GM21515 (cell line): Measurements from ENCODE around the gene OPRL1.

Experiments
- ATAC-seq: cut with Tn5 transposase; IDR thresholded peaks from one replicate; pipeline ENCODE4 v1.9.1; 2021; ENCODE audit not compliant: unreplicated experiment

The OPRL1 gene

DNA sequence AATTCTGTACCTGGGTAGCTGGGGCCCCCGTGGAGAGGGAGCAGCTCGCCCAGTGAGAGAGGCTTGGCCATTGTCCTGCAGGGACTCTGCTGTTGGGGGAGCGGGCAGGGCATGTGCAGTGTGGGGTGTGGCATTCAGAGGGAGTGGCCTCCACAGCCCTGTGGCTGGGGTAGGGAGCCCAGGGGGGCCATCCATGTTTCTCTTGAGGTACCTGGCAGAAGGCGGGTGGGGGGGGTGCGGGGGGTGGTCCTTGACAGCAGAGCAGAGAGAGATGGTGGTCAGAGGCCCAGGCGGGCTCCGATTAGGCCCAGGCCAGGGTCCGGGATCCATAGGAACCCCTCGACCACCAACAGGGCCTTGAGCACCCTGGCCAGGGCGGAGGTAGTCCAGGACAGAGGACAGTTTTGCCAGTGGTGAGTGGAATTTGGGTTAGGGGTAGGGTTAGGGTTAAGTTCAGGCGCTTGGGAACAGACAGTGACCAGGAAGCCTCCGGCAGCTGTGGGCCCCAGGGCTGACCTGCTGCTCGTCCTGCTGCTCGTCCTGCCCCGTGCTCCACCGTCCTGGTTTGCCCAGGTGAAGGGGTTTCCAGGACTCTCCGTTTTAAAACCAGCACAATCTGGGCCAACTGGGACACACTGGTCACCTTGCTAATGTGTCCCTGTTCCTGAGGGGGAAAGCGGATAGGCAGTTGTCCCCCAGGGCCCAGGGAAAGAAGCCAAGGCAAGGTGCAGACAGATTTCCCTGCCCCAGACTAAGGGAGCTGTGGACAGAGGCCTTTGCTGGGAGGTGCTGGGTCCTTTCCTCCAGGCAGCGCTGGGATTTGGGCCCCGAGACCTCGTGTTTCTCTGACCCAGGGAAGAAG is 59.5 kb downstream of the OPRL1 start:
- no peak for ATAC-seq

DNA sequence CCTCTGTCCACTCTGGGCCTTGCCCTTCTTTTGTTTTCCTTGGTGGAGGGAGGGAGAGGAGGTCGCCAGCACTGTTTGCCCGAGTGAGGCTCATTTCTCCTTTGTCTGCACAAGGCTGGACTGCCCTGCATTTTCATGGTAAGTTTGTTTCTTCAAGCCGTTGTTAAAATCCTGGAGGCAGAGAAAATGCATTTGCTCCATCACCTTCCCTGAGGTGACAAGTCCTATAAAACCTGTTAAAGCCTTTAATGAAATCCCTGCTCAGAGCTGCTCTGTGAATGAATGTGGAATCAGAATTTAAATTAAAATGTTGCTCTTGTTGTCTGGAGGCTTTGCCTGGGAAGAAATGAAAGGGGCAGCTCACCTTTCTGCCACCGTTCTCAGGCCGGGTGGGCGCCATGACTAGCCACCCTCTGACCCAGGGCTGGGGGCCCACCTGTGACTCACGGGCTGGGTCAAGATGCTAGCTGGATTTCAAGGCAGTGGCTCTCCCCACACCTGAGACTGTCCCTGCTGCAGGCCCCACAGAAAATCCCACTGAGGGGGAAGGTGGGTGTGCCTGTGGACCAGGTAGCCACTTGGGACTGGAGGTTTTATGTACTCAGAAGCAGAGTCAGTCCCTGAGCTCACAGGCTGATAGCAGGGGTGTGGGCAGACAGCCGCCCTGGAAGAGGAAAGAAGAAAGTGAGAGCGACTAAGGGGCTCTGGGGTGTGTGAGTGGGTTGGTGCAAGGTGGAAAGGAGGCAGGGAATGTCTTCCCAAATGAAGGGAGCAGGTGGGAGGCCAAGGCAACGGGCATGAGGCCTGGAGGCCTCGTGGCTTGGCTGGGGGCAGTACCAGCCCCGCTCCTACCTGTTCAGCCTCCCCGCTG is 60.4 kb downstream of the OPRL1 start:
- ATAC-seq = no peak

DNA sequence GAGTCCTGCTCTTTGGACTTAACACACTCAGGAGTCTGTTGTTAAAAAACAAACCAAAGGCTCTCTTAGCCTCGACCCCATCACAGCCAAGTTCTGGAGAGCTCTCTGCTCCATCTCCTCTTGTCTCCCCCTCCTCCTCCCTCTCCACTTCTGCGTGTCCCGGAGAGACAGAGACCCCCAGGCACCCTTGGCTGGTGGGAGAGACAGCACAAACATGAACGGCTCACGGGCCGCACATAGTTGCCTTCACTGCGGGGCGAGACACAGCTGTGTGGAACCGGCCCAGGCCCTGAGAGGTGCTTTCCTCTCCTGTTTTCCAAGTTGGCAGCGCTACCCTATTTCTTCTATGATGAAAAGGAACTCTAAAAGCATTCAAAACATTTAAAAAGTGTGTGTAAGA is 61.1 kb downstream of the OPRL1 start:
- no peak for ATAC-seq

DNA sequence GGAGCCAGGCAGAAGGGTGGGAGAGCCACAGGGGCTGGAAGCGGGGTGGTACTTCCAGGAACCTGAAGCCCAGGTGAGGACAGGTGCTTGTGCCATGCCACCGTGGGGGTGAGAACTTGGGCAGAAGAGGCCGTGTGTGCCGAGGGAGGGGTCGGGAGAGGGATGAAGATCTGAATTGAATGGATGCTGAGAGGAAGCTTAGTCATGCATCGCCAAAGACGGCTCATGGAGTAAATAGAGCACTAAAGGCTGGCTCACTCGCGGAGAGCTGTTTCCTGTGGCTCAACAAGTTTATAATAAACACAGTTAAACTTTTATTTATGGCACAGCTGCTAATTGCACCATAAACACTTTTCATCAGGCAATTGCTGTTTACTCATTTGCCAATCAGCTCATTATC is 62.7 kb downstream of the OPRL1 start:
- no peak for ATAC-seq

DNA sequence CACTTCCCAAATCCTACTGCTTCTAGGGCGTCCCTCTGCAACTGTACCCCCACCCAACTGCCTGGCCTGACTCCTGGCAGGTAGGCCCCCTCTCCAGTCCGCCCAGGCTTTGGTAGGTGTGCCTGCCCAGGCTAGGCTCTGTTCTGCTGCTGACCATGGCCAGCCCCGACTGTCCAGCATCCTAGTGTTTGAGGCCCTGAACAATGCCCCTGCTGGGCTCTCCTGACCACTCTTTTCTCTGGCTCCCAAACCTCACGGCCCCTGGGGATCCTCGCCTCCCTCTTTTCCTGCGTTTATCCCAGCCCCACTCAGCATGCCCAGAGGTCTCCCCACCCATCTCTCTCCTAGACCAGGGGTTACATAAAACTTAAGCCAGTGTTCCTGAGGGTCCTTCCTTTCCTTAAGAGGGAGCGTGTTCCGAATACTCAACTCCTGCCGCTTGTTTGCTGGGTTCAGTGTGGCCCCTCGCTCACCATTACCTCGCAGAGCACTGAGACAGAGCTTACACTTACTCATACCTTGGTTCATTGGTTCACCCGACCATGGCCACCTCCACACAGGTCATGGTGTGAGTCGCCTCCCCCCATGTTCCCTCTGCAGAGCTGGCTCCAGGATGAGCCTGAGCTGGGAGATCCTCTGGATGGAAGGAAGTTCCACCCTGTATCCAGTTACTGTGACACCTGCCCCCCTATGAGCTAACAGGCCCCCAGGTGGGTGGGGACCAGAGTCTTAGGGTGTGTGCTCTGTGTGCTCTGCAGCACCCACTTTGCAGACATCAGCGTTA is 63.3 kb downstream of the OPRL1 start:
- ATAC-seq = no peak

DNA sequence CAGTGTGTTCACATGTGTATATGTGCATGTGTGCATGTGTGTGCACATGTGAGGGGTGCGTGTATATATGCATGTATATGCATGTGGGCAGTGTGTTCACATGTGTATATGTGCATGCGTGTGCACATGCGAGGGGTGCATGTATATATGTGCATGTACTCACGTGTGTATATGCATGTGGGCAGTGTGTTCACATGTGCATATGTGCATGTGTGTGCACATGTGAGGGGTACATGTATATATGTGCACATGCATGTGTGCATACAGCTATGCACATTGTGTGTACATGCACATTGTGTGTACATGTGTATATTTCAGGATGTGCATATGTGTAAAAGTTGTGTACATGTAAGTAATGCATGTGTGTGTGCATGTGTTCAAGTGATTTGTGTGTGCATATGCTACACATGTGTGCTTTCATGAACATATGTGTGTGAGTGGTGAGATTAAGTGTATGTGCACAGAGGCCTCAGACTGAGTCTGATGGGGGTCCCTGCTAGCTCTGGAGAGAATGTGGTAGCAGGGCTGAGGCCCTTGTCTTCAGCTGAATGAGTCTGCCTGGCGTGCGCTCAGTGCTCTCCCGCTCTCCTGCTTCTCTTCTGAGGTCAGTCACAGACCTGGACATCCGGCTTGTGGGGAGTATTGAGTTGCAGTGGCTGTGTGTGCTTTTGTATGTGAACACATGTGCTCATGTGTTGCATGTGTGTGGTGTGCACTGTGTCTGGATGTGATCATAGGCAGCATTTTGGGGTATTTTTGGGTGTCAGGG is 64.4 kb downstream of the OPRL1 start:
- no peak for ATAC-seq

DNA sequence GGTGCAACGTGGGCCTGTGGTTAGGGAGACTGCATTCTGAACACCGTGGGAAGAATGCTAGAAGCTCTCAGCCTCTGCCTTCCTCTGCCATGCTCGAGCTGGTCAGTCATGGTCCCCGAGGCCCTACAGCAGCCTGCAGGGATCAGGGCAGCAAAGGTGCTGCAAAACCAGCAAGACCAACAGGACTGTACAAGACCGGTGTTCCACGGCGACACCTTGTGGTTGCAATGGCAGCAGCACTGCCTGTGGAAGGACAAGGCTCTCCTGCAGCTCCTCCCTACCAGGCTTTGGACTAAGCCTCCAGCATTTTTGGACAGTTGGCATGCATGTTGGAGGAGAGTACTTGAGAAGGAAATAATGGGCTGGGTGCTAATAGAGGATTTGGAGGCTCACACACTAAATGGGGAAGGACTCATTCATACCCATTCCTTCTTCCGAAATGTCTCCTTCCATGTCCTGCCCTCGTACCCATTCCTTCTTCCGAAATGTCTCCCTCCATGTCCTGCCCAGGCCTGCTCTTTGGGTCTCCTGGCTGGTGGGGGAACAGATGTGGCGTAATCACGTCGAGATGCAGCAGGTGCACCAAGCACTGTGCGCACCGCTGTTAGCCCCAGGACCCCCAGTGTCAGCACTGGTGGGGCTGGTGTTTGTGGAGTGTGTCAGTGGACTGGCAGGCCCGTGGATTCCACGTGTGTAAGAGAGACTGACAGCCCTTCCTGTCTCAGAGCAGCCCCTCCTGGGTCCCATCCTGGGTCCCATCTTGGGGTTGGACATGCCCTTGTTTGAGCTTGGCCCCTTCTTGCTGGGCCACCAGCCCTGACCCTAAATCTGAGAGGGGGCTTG is 65.8 kb downstream of the OPRL1 start:
- no peak for ATAC-seq

DNA sequence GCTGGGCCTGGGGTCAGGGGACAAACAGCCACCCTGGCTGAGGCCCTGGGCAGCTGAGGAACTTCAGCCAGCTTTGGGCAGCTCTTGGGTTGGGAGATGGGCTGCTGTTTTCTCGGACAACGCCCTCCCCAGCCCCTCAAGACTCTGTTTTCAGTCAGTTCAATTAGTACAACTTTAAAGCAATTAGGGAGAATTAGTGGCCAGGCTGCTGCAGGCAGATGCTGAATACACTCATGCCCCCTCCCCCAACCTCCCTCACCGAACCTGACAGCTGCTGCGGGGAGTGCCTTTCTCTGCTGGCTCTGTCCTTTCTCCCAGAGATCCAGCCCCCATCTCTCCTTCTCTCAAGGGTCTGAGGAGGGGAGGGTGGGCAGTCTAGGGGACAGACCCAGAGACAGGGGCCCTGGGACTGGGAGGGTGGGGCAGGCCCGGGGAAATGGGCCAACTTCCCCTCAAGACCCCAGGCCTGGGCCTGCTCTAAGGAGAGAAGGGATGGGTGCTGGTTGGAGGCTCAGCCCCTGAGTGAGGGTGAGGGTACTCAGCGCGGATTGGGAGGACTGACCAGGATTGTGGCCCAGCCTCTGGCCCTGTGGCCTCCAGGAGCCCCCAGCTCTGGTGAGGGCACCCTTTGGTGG is 66.5 kb downstream of the OPRL1 start:
- no peak for ATAC-seq

DNA sequence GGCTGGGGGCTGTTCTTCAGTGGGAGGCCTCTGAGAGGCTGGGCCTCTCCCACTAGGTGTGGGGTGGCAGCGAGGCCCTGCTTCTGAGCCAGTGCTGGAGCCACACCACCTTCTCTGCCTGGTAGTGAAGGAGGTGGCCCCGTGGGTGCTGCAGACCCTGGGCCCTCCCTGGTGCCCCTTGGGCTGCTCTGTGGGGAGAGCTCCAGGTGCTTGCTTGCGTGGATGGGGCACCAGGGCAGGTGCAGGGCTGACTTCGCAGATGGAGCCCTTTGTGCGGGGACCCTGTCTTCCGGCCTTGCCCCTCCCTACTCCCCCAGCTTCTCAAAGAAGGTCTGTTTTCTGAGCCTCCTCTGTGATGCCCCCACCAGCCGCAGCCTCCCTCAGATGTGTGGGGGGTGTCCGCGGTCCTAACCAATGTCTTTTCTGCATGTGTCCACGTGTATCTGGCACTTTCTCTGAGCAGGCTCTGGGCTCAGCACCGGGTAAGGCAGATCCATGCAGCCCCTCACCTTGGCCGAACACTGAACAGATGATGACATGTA is 67.1 kb downstream of the OPRL1 start:
- ATAC-seq = no peak

DNA sequence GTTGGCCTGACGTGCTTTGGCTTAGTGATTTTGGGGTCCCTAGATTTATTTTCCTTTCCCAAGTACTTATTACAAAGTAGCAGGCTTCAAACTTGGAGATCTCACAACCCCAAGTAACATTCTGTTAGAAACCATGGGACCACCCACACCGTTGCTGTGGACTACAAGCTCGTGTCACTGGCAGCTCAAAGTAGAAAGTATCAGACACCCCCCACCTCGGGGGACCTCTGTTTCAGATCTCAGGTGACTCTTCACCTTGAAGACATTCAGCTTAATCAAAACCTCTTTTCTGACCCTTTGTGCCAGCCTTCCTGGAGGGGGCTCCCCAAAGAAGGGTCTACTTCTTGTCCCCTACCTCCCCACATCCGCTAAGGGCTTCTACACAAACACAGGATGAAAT is 68.7 kb downstream of the OPRL1 start:
- ATAC-seq = no peak

DNA sequence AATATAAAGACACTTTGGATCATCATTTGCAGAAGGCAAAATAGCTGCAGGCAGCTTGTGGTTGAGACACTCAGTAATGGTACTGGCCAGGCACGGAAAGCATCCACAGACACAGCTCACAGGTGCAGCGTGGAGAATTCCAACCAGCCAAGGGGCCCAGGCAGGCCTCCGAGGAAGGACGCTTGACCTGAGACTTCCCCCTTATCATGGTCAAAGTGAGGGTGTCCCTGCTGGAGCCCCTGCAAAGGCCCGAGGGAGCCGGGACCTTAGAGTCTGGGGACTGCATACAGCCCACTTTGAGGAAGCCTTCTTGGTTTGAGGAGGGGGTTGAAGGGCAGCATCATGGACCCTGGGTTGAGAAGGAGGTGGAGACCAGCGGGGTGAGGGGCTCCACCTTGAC is 69.3 kb downstream of the OPRL1 start:
- no peak for ATAC-seq

DNA sequence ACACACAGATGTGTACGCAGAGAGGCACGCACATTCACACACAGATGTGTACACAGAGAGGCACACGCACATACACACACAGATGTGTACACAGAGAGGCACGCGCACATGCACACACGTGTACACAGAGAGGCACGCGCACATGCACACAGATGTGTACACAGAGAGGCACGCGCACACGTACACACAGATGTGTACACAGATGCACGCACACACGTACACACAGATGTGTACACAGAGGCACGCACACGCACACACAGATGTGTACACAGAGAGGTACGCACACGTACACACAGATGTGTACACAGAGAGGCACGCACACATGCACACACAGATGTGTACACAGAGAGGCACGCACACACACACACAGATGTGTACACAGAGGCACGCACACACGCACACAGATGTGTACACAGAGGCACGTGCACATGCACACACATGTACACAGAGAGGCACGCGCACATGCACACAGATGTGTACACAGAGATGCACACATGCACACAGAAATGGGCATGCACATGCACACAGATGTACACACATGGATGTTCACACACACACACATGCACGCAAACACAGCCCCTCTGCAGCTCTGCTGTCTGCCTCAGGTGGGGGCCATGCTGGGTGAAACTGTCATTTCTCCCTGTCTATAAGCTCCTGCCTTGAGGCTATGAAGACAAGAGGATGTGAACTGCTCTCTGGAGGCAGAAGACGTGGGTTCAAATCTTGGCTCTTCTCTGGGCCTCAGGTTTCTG is 70.1 kb downstream of the OPRL1 start:
- no peak for ATAC-seq
